NT2/D1 (cell line): ENCODE measurements around the gene BIRC6.
"Not testable (repeated sequence)": the region's sequence is repeated elsewhere in the genome, so short reads cannot be mapped to it uniquely, and the experiment has no call there.

Experiments used
- SUZ12 ChIP-seq: IDR thresholded peaks from 2 replicates; pipeline ENCODE4 v1.6.1; 2011; ENCODE audit not compliant: insufficient read length, insufficient read depth; ENCODE audit errors: extremely low read depth
- YY1 ChIP-seq: IDR thresholded peaks from 2 replicates; pipeline ENCODE4 v1.6.1; 2011; ENCODE audit not compliant: insufficient read length, insufficient read depth
- ZNF274 ChIP-seq: IDR thresholded peaks from 2 replicates; pipeline ENCODE4 v1.6.1; 2011; ENCODE audit warnings: mild to moderate bottlenecking, low read depth, low read length

- not testable (repeated sequence) for TF ChIP-seq ZNF274, YY1, SUZ12
These were observed 27.4 kb upstream of the BIRC6 start for GRCh38 chr2:32329180-32329980.
